Left cardiac atrium (tissue), 4 donors: ENCODE measurements around the gene WWOX. TPM values are rescaled to one million over a fixed set of nuclear protein-coding genes. Genes with fewer than 3 reads are reported as not detected.
"Not testable (repeated sequence)": the region's sequence is repeated elsewhere in the genome, so short reads cannot be mapped to it uniquely, and the experiment has no call there.

Experiments used
- ATAC-seq, 2 donors: fragments of 200-7000 bp; cut with Tn5 transposase; one replicate each; pipeline ENCODE4 v1.9.1; 2020; ENCODE audit warnings: mild to moderate bottlenecking in 2 of 2, moderate library complexity in 2 of 2
- DNase-seq: peaks from one replicate; pipeline ENCODE4 v3.0.0-alpha.2; 2020
- intact Hi-C, 2 donors: fragments of 100-400 bp; cut with DNase I; formaldehyde crosslinking; loops; one replicate each; pipeline versions ENCODE4 v1.14.1 to v1.15.1; 2022 to 2023
- total RNA-seq, 2 donors: library from RNA; stranded (reverse); fragmentation: NEBNext Ultra II Directional; extraction: Animal tissue kit (Norgen Biotek cat#: 25700); gene quantifications; one replicate each; pipeline ENCODE4 v1.2.1, GENCODE V29; 2021
- donor health status: DM: no; HTN: yes; CAD: no.
- donor health status: DM: no; HTN: yes; CAD: no; lungs with severe emphysema.
- donor health status: DM: yes; HTN: yes; CAD: no.
- donor health status: Dilated cardiomyopathy.

Gene WWOX
- total RNA-seq, 2 donors from 2014 or later: 7.6 to 8.6 TPM

DNA sequence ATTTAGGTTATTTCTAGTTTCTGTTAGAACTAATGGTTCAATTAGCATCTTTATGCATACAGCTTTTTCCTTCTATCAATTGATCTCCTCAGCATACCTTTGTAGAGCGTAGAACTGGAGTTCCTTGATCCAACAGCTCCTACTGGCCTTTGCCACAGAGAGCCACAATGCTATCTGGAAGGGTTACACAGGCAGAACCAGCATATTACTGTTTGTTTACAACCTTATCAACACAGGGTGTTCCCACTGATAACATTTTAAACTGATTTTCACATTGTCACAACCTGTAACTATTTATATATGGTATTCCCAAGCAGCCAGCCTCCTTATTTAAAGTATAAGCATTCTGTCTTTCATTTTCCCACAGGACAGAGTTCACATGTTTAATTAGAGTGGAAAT is 1118.9 kb downstream of the WWOX start:
- intact Hi-C loops: no loop called here
- DNase-seq (no peak), ATAC-seq (no peak)

DNA sequence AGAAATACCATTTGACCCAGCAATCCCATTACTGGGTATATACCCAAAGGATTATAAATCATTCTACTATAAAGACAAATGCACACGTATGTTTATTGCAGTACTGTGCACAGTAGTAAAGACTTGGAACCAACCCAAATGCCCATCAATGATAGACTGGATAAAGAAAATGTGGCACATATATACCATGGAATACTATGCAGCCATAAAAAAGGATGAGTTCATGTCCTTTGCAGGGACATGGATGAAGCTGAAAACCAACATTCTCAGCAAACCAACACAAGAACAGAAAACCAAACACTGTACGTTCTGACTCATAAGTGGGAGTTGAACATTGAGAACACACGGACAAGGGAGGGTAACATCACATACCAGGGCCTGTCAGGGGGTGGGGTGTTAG is 1126.5 kb downstream of the WWOX start:
- ATAC-seq, DNase-seq, intact Hi-C loops: not testable (repeated sequence)

GRCh38 chr16:79229361-79229760 is 1129.9 kb downstream of the WWOX start:
- intact Hi-C loops: no loop called here
- DNase-seq: no peak
- ATAC-seq: no peak

GRCh38 chr16:79245700-79246099 is 1146.2 kb downstream of the WWOX start:
- intact Hi-C loops, DNase-seq, ATAC-seq: not testable (repeated sequence)

DNA sequence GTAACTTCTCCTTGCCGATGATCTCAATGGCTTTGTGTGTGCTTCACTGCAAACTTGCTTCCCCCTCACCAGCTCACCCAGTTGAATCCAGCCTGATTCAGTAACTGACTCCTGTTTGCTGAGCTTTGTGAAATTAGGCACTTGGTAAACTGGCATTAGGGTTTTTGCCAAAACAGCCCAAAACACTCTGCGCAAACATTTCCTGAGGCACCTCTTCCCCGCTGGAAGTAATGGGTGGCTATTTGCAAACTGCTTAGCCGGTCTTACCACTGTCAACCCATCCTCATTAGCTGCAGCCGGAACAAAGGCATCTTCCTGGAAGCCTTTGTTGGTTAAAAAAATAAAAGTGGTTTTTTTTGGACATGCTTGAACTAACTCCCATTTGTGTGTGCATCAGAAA is 1147.9 kb downstream of the WWOX start:
- ATAC-seq: no peak
- intact Hi-C loops: no loop called here
- DNase-seq: no peak

- ATAC-seq (no peak), DNase-seq (no peak)
- intact Hi-C loops: no loop called here
Measured at GRCh38 chr16:79248351-79248750, 1148.9 kb downstream of the WWOX start.

GRCh38 chr16:79250502-79251098 is 1151.1 kb downstream of the WWOX start:
- intact Hi-C loops: no loop called here
- ATAC-seq (peak; percentile 29 to 53), DNase-seq (no peak)

GRCh38 chr16:79253100-79253631 is 1153.7 kb downstream of the WWOX start:
- DNase-seq (no peak), ATAC-seq (no peak)
- intact Hi-C loops: no loop called here

GRCh38 chr16:79257953-79258490 is 1158.6 kb downstream of the WWOX start:
- no peak for ATAC-seq
- no peak for DNase-seq
- intact Hi-C loops: no loop called here

DNA sequence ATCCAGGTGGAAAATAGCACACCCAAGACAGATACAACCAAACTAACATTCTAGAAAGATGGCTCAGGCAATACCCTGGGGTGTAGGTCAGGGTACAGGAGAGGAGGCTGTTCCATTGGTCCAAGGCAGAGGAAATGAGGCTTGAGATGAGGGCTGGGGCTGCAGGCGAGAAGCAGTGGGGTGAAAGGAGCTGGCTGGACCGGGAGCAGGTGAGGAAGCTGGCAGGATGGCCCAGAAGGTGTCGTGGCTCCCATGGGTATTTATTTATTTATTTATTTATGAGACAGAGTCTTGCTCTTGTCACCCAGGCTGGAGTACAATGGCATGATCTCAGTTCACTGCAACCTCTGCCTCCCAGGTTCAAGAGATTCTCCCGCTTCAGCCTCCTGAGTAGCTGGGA is 1161.4 kb downstream of the WWOX start:
- intact Hi-C loops, ATAC-seq, DNase-seq: not testable (repeated sequence)

DNA sequence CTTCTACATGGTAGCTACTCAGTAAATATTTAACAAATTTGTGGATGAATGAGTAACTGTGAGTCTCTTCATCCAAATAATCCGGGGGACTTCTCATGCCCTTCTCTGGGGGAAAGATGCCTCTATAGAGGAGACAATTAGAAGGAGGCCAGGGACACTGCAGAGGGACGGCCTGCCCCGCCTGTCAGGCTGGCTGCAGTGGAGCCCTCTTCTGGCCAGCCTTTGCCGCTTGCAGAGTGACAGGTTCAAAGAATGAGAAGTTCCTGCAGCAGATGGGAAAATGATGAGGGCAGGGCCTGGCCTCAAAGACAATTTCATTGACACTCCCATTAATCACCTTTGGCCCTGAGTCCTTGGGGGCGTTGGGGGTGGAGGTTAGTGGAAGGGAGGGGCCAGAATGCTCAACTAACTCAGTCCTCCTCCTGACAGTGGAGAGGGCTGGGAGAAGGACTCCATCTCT is 1162.1 kb downstream of the WWOX start:
- intact Hi-C loops: no loop called here
- DNase-seq (peak; percentile 50), ATAC-seq (peak in 1 of 2 donors; percentile 59)

GRCh38 chr16:79261944-79262552 is 1162.6 kb downstream of the WWOX start:
- DNase-seq: no peak
- intact Hi-C loops: no loop called here

More at GRCh38 chr16:79261944-79262552, 1162.6 kb downstream of the WWOX start:
- ATAC-seq: peak; percentile 37 to 50

Other genes with a start within 250 kb of the WWOX start
- not detected for gene CLEC3A, start 77.1 kb upstream of the WWOX start, total RNA-seq